A549 (cell line): Measurements from ENCODE around the gene KCNJ11.

ENCODE experiments used
- BHLHE40 ChIP-seq: IDR thresholded peaks from 2 replicates; pipeline ENCODE4 v1.6.1; 2012; ENCODE audit warnings: low read depth, low read length, inconsistent platforms
- CTCF ChIP-seq: fragments of >200 bp; sonication (Bioruptor Twin); formaldehyde crosslinking; IDR thresholded peaks from 3 replicates; pipeline ENCODE4 v1.5.1; 2016
- EP300 ChIP-seq, 2 experiments: fragments of >200 bp; sonication (Bioruptor Twin); formaldehyde crosslinking; IDR thresholded peaks; 2 replicates in 1 of 2; 3 replicates in 1 of 2; pipeline ENCODE4 v1.6.1; 2016 to 2017
- KDM1A ChIP-seq: fragments of 200-600 bp; sonication (generic); IDR thresholded peaks from 2 replicates; pipeline ENCODE4 v1.6.1; 2016; ENCODE audit warnings: low read depth, mild to moderate bottlenecking
- MAX ChIP-seq: IDR thresholded peaks from 2 replicates; pipeline ENCODE4 v1.6.1; 2012
- POLR2A ChIP-seq: IDR thresholded peaks from 2 replicates; pipeline ENCODE4 v1.6.1; 2012; ENCODE audit warnings: mild to moderate bottlenecking, low read length
- SREBF2 ChIP-seq: fragments of 450-650 bp; IDR thresholded peaks from 2 replicates; pipeline ENCODE4 v1.6.1; 2014; ENCODE audit warnings: mild to moderate bottlenecking, moderate library complexity
- ZFP36 ChIP-seq: fragments of 450-650 bp; IDR thresholded peaks from 2 replicates; pipeline ENCODE4 v1.6.1; 2014; ENCODE audit warnings: borderline replicate concordance; ENCODE audit not compliant: partially characterized antibody

DNA sequence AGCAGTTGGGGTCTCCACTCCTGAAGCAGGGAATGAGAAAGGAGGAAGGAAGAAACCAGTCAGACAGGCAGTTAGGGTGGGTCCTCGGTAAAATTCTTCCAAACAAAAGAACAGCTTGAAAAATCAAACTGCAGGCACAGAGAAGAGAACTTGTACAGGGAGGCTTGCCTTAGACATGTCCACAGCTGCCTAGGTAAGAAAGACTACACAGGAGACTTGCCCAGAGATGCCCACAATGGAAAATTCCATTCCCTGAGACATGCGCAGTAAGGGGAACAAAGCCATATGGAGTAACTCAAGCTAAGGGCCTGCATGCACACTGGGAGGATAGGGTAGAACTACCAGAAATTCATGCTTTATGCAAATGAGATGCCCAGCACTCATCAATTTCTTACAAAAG is 9.8 kb downstream of the KCNJ11 start:
- TF ChIP-seq SREBF2 (no peak), MAX (no peak), KDM1A (no peak), CTCF (no peak), BHLHE40 (no peak), POLR2A (no peak), EP300 (IDR thresholded peaks at IDR 0.05) (no peak), ZFP36 (no peak)
